HG02943 (cell line): ENCODE results near the gene DEFB119.
"Not testable (repeated sequence)": the region's sequence is repeated elsewhere in the genome, so short reads cannot be mapped to it uniquely, and the experiment has no call there.

Source experiments
- ATAC-seq: cut with Tn5 transposase; IDR thresholded peaks from one replicate; pipeline ENCODE4 v1.9.1; 2021; ENCODE audit warnings: mild to moderate bottlenecking, low read depth, moderate library complexity; ENCODE audit not compliant: unreplicated experiment

Gene DEFB119, protein sequence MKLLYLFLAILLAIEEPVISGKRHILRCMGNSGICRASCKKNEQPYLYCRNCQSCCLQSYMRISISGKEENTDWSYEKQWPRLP

GRCh38 chr20:31390490-31390889, at the start of gene DEFB119:
Gene DEFB119, minus strand, starts transcription at chr20:31390590. Its CDS starts 107 bp downstream, at chr20:31390483.
- ATAC-seq, result no peak

GRCh38 chr20:31430568-31431115, 40.3 kb upstream of the DEFB119 start:
- ATAC-seq, result no peak

DNA sequence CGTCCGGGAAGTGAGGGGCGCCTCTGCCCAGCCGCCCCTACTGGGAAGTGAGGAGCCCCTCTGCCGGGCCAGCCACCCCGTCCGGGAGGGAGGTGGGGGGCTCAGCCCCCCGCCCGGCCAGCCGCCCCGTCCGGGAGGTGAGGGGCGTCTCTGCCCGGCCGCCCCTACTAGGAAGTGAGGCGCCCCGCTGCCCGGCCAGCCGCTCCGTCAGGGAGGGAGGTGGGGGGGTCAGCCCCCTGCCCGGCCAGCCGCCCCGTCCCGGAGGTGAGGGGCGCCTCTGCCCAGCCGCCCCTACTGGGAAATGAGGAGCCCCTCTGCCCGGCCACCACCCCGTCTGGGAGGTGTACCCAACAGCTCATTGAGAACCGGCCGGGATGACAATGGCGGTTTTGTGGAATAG, 37.2 kb upstream of the DEFB119 start:
- ATAC-seq, result not testable (repeated sequence)

DNA sequence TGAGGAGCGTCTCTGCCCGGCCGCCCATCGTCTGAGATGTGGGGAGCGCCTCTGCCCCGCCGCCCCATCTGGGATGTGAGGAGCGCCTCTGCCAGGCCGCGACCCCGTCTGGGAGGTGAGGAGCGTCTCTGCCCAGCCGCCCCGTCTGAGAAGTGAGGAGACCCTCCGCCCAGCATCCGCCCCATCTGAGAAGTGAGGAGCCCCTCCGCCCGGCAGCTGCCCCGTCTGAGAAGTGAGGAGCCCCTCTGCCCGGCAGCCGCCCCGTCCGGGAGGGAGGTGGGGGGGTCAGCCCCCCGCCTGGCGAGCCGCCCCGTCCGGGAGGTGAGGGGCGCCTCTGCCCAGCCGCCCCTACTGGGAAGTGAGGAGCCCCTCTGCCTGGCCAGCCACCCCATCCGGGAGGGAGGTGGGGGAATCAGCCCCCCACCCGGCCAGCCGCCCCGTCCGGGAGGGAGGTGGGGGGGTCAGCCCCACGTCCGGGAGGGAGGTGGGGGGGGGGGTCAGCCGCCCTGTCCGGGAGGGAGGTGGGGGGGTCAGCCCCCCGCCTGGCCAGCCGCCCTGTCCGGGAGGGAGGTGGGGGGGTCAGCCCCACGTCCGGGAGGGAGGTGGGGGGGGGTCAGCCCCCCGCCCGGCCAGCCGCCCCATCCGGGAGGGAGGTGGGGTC, 36.6 kb upstream of the DEFB119 start:
- not testable (repeated sequence) for ATAC-seq

- ATAC-seq, result no peak
These were observed 35.4 kb upstream of the DEFB119 start for GRCh38 chr20:31425797-31426196.

DNA sequence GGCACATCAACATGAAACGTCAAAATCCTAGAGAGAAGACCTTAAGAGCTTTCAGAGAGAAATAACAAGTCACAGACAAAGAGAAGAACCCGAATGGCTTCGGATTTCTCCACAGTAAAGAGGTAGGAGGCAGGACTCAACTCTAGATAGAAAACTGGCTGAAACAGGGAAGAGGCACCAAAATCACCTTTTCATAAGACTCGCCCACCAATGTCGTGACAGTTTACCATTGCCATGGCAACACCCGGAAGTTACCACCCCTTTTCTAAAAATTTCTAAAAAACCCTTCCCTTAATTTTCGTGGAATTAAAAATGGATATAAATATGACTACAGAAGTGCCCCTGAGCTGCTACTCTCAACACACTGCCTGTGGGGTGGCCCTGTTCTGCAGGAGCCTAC, 27.9 kb upstream of the DEFB119 start:
- no peak for ATAC-seq

DNA sequence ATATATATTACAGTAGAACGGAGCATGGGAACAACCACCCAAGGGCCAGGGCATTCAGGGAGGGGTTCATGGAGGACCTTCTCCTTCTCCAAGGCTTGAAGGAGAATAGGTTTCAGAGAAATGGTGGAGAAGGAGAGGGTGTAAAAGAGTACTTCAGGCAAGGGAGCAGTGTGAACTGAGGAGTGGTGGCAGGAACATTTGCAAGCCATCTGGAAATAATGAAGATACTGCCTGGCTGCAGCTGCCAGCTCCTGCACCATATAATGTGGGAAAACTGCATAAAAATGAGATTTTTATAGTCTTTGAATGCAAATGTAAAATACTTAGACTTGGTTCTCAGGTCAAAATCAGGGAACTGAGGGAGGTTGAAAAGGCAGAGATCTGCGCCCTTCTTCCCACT, 25.3 kb upstream of the DEFB119 start:
- ATAC-seq, result no peak

- no peak for ATAC-seq
These were observed 24.0 kb upstream of the DEFB119 start for GRCh38 chr20:31414381-31414780.

DNA sequence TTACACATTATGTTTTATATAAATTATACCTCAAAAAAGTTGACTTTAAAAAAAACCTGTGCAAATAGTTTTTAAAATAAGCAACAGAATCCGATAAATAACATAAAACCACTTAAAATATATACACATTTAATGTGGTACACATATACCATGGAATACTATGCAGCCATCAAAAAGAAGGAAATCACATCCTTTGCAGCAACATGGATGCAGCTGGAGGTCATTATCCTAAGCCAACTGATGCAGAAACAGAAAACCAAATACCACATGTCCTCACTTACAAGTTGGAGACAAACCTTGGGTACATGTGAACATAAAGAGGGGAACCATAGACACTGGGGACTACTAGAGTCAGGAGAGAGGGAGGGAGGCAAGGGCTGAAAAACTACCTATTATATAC, 19.6 kb upstream of the DEFB119 start:
- ATAC-seq, result no peak

GRCh38 chr20:31406115-31406514, 15.7 kb upstream of the DEFB119 start, which contains the start of gene DEFB121:
Gene DEFB121, minus strand, starts transcription at chr20:31406215. Its CDS starts 63 bp downstream, at chr20:31406152.
- no peak for ATAC-seq

DNA sequence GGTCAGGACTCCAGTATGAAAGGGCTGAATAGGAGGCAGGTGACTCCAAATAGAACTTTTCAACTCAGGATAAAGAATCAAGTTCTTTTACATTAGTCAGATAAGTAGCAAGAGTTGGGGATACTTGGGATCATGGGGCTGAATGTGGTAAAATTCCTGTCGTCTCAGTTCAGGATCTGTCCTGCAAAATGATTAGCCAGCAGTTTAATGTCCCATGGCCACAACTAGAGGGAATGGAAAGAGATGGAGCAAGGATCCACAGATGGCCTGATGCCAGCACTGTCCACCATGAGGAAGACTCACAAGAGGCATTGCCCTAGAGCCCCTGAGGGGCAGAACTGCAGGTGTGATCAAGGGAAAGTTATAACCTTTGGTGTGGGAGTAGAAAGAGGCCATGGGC, 13.5 kb upstream of the DEFB119 start:
- no peak for ATAC-seq

- no peak for ATAC-seq
These were observed 4.5 kb upstream of the DEFB119 start for GRCh38 chr20:31394900-31395299.

- no peak for ATAC-seq
These were observed 2.4 kb upstream of the DEFB119 start for GRCh38 chr20:31392836-31393235.

DNA sequence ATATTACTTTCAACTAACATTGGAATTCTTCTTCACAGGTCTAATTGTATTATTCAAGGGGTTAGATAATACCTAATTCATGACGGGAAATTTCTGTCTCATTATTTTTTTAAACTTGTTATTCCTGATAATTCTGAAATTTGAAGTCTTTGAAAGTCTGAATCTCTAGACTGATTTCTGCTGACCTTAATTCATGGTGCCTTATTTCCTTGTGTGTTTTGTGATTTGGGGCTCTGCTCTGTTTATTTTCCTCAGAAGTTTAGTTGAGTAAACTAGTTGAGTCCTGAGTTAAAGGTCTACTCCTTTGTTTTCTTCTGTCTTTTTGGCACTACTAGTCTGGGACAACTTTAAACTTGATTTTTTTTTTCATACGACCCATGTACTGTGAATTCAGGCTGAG, 16.0 kb downstream of the DEFB119 start:
- no peak for ATAC-seq

GRCh38 chr20:31368301-31368700, 22.1 kb downstream of the DEFB119 start, which contains the start of gene DEFB118:
Gene DEFB118, plus strand, starts transcription at chr20:31368601. Its CDS starts 50 bp downstream, at chr20:31368651.
- ATAC-seq, result no peak

- not testable (repeated sequence) for ATAC-seq
These were observed 26.1 kb downstream of the DEFB119 start for GRCh38 chr20:31364272-31364671.

DNA sequence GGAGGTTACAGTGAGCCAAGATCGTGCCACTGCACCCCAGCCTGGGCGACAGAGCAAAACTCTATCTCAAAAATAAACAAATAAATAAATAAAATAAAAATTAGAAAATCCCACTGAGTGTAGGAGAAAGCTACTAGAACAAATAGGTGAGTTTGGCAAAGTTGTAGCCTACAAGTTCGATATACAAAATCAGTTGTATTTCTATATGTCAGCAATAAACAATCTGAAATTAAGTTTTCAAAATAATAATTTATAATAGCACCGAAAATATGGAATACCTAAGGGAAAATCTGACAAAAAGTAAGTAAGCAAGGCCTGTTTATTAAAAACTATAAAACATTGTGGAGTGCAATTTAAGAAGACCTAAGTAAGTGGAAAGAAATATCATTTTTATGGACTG, 27.1 kb downstream of the DEFB119 start:
- ATAC-seq, result no peak

DNA sequence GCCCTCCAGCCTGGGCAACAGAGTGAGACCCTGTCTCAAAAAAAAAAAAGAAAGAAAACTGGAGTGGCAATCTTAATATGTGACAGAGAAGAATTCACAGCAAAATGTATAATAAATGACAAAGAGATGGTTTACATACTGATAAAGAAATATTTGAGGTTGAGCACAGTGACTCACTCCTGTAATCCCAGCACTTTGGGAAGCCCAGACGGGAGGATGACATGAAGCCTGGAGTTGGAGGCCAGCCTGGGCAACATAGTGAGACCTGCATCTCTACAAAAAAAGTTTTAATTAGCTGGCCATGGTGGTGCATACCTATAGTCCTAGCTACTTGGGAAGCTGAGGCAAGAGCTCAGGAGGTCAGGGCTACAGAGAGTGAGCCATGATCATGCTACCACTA, 34.4 kb downstream of the DEFB119 start:
- ATAC-seq, result no peak

DNA sequence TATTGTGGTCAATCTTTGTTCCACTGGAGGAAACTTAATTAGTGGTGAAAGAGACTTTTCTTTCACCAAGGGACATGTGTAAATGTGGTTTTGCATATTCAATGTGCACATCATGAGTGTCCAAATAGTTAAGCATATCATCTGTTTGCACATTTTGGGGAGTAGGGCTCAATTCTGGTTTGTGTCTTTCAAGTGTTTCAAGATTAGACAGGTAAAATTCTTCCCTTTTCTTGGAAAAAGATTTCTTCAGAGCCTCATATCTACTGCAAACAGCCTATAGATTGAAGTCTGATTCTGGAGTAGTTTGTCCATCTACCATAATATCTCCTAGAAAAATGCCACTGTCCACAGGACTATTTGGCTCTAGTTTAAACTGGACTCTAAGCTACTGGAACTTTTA, 48.9 kb downstream of the DEFB119 start:
- no peak for ATAC-seq

GRCh38 chr20:31330893-31331292, 59.5 kb downstream of the DEFB119 start:
- ATAC-seq, result no peak
